Measurements from ENCODE around the gene ZNF750.
A peak's percentile ranks its signal among the peaks of the same experiment; 100 is the strongest.

ZNF750 gene

GRCh38 chr17:82874011-82874835, 34.4 kb upstream of the ZNF750 start:
- H3K36me3 ChIP-seq: peaks cover 75% of the 10 kb centered on the region
- no peak overlapping the region for H3K4me3 ChIP-seq (ENCODE audit: low read depth, low read length)
- H3K9me3 ChIP-seq (ENCODE audit: severe bottlenecking): no peaks in the 10 kb centered on the region
- H3K27me3 ChIP-seq (ENCODE audit: insufficient read depth, low read depth, severe bottlenecking): no peaks in the 10 kb centered on the region
- no peak overlapping the region for H3K27ac ChIP-seq
- TF ChIP-seq CTCF (IDR thresholded peaks at IDR 0.05; ENCODE audit: low read depth, low read length): no peak
- DNase-seq: no peak

GRCh38 chr17:82873521-82873920, 33.7 kb upstream of the ZNF750 start:
- Histone ChIP-seq H3K9me3 (ENCODE audit: severe bottlenecking) (no peaks in the 10 kb centered on the region), H3K27ac (no peak overlapping the region), H3K27me3 (ENCODE audit: insufficient read depth, low read depth, severe bottlenecking) (no peaks in the 10 kb centered on the region), H3K4me3 (ENCODE audit: low read depth, low read length) (no peak overlapping the region), H3K36me3 (peaks cover 76% of the 10 kb centered on the region)
- TF ChIP-seq CTCF (IDR thresholded peaks at IDR 0.05; ENCODE audit: low read depth, low read length): no peak
- no peak for DNase-seq

DNA sequence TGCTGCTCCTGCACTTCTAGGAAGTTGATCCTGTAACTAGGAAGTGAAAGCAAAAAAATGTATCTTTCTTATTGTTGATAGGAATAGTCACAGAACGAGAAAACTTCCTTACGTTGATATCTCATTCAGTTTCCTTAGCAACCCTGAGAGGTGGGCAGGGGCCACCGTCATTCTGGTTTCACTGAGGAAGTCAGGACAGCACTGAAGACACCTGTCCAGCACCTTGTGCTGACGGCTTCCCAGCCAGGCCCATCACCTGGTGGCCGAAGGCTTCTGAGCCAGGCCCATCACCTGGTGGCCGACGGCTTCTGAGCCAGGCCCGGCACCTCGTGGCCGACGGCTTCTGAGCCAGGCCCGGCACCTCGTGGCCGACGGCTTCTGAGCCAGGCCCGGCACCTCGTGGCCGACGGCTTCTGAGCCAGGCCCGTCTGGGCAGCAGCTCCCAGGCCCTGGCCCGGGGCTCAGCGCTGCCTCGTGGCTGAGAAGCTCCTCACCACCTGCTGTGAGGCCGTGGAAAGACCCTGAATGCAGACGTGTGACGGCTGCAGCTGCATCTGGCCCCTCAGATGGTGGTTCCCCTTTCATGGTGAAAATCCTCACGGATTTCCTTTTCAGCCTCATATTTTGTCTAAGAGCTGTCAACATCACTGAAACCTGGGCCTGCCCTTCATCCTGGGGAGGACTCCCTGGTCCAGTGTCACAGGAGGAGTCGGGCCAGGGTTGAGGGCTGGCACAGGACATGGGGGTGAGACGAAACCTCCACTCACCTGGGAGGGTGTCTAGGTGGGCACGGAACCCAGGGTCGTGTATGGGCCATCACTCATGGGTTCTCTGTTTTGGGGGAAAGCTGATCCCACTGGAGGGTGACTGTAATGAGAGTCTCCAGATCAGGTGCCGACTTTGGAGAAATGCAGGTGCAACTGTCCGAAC, 33.0 kb upstream of the ZNF750 start:
- H3K27ac ChIP-seq: no peak overlapping the region
- no peak for DNase-seq
- no peak overlapping the region for H3K4me3 ChIP-seq (ENCODE audit: low read depth, low read length)
- no peaks in the 10 kb centered on the region for H3K27me3 ChIP-seq (ENCODE audit: insufficient read depth, low read depth, severe bottlenecking)
- H3K36me3 ChIP-seq: peaks cover 72% of the 10 kb centered on the region
- no peak for TF ChIP-seq CTCF (IDR thresholded peaks at IDR 0.05; ENCODE audit: low read depth, low read length)
- no peaks in the 10 kb centered on the region for H3K9me3 ChIP-seq (ENCODE audit: severe bottlenecking)

DNA sequence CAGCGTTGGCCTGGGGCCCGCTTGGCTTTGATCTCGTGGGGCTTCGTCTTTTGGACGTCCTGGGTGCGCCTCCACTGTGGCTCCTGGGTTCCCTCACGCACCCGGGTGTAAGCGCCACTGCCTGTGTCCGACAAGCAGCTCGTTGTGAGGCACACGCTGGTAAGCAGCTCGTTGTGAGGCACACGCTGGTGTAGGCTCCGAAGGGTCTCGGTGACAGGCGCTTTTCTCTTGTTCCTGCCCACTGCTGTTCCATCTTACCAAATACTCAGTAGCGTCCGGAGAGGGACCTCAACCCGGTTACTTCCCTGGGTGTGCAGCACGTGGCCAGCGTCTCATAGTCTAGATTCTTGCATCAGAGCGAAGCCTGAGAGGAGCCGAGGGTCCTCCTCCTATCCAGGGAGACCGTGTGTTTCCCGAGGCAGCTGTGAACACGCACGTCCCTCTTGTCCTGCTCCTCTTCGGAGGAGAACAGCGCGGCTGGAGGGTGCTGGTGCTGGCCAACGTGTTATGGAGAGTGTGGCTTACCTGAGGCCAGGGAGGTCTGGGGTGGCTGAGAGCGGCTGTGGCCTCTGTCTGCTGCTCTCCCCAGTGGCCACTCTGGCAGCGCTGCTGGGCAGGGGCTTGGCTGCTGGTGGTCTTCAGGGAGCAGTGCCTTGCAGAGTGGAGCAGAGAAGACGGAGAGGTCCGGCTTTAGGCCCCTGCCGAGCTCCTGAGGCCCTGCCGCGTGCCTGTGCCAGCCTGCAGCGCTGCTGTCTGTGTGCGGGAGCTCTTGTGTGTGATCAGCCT, 32.1 kb upstream of the ZNF750 start:
- Histone ChIP-seq H3K4me3 (ENCODE audit: low read depth, low read length) (no peak overlapping the region), H3K27ac (no peak overlapping the region), H3K36me3 (peaks cover 72% of the 10 kb centered on the region), H3K9me3 (ENCODE audit: severe bottlenecking) (no peaks in the 10 kb centered on the region), H3K27me3 (ENCODE audit: insufficient read depth, low read depth, severe bottlenecking) (no peaks in the 10 kb centered on the region)
- TF ChIP-seq CTCF (IDR thresholded peaks at IDR 0.05; ENCODE audit: low read depth, low read length): no peak
- no peak for DNase-seq

- H3K27me3 ChIP-seq (ENCODE audit: insufficient read depth, low read depth, severe bottlenecking): no peaks in the 10 kb centered on the region
- DNase-seq: no peak
- no peak overlapping the region for H3K27ac ChIP-seq
- TF ChIP-seq CTCF (IDR thresholded peaks at IDR 0.05; ENCODE audit: low read depth, low read length): 0 out of 2 replicates have a peak, but pooled peaks have one; percentile 21
- no peak overlapping the region for H3K4me3 ChIP-seq (ENCODE audit: low read depth, low read length)
- H3K36me3 ChIP-seq: peaks cover 74% of the 10 kb centered on the region
- no peaks in the 10 kb centered on the region for H3K9me3 ChIP-seq (ENCODE audit: severe bottlenecking)
Observed at GRCh38 chr17:82871056-82871775, 31.4 kb upstream of the ZNF750 start.

Data from WERI-Rb-1 (cell line).